ENCODE results near the gene PDE11A. TPM values are rescaled to one million over a fixed set of nuclear protein-coding genes. Genes with fewer than 3 reads are reported as not detected.

Gene PDE11A
- total and polyA plus RNA-seq, 2 of the 13 experiments (the other 11 are each of a cell fraction or from before 2014, with no cell fraction given), result 1.2 to 1.7 TPM

- Histone ChIP-seq H4K20me1 (ENCODE audit: insufficient read depth, low read length) (no peaks in the 10 kb centered on the region), H3K36me3 (replicated peaks in 1 of 2; ENCODE audit: control insufficient read depth in 1 of 2, insufficient read depth in 2 of 2, low read length in 2 of 2) (no peaks in the 10 kb centered on the region), H3K4me1 (ENCODE audit: insufficient read depth, low read length) (peaks cover 17% of the 10 kb centered on the region), H3K27ac (ENCODE audit: extremely low read length, insufficient read depth, low read length) (no peak overlapping the region), H3K4me2 (ENCODE audit: low read depth, low read length) (no peak overlapping the region), H3K9ac (ENCODE audit: insufficient read depth, low read depth, low read length) (no peak overlapping the region), H3K9me3 (ENCODE audit: low read length) (no peaks in the 10 kb centered on the region), H3K79me2 (ENCODE audit: insufficient read depth, low read length) (no peaks in the 10 kb centered on the region), H3K4me3 (replicated peaks in 1 of 3; ENCODE audit: insufficient read depth in 1 of 3, low read depth in 2 of 3, low read length in 3 of 3) (no peak overlapping the region), H2AFZ (ENCODE audit: low read length) (no peak overlapping the region), H3K27me3 (ENCODE audit: control insufficient read depth in 1 of 2, insufficient read depth in 2 of 2, low read length in 2 of 2) (no peaks in the 10 kb centered on the region)
- in situ Hi-C loops (cut with HindIII; ENCODE audit: extremely low pct_ligation_motif_present, low pct_unique_long_range_greater_than_20kb), result no loop called here
- intact Hi-C loops (cut with micrococcal nuclease; ENCODE audit: unreplicated experiment), result no loop called here
- ChIA-PET POLR2A (no interaction called here), CTCF (ENCODE audit: low intra/inter-chr PET ratio, low total read pairs) (no interaction called here)
- WGBS (ENCODE audit: low lambda C conversion rate), result 69% methylated on average over 3 of the region's 3 CpGs
- BruUV-seq (replicated peaks), result no TSS peak
- FAIRE-seq (no peak), DNase-seq (ENCODE audit: low spot score) (no peak), ATAC-seq (no peak)
- no peak for TF ChIP-seq JUN (CRISPR knock-in tag; IDR thresholded peaks at IDR 0.05)
Observed at GRCh38 chr2:177698281-177698680, 374.3 kb downstream of the PDE11A start.

- H3K4me3 ChIP-seq (replicated peaks in 1 of 3; ENCODE audit: insufficient read depth in 1 of 3, low read depth in 2 of 3, low read length in 3 of 3), result no peak overlapping the region
- no peaks in the 10 kb centered on the region for H3K27me3 ChIP-seq (ENCODE audit: control insufficient read depth in 1 of 2, insufficient read depth in 2 of 2, low read length in 2 of 2)
- ChIA-PET POLR2A (no interaction called here), CTCF (ENCODE audit: low intra/inter-chr PET ratio, low total read pairs) (no interaction called here)
- peaks cover 43% of the 10 kb centered on the region for H3K4me1 ChIP-seq (ENCODE audit: insufficient read depth, low read length)
- in situ Hi-C loops (cut with HindIII; ENCODE audit: extremely low pct_ligation_motif_present, low pct_unique_long_range_greater_than_20kb) (no loop called here), intact Hi-C loops (cut with micrococcal nuclease; ENCODE audit: unreplicated experiment) (no loop called here)
- no peaks in the 10 kb centered on the region for H3K9me3 ChIP-seq (ENCODE audit: low read length)
- no peaks in the 10 kb centered on the region for H4K20me1 ChIP-seq (ENCODE audit: insufficient read depth, low read length)
- FAIRE-seq, result no peak
- no peak overlapping the region for H3K9ac ChIP-seq (ENCODE audit: insufficient read depth, low read depth, low read length)
- no peak overlapping the region for H2AFZ ChIP-seq (ENCODE audit: low read length)
- no peaks in the 10 kb centered on the region for H3K36me3 ChIP-seq (replicated peaks in 1 of 2; ENCODE audit: control insufficient read depth in 1 of 2, insufficient read depth in 2 of 2, low read length in 2 of 2)
- no peak for ATAC-seq
- DNase-seq (ENCODE audit: low spot score), result no peak
- no peak overlapping the region for H3K4me2 ChIP-seq (ENCODE audit: low read depth, low read length)
- no peaks in the 10 kb centered on the region for H3K79me2 ChIP-seq (ENCODE audit: insufficient read depth, low read length)
- H3K27ac ChIP-seq (ENCODE audit: extremely low read length, insufficient read depth, low read length), result no peak overlapping the region
- BruUV-seq (replicated peaks), result no TSS peak
- TF ChIP-seq PATZ1 (CRISPR knock-in tag; IDR thresholded peaks at IDR 0.05) (no peak), PAX8 (CRISPR knock-in tag; IDR thresholded peaks at IDR 0.05; ENCODE audit: borderline replicate concordance) (no peak), MTA3 (CRISPR knock-in tag; IDR thresholded peaks at IDR 0.05) (no peak), ISL2 (CRISPR knock-in tag; IDR thresholded peaks at IDR 0.05) (no peak), ZNF891 (CRISPR knock-in tag; IDR thresholded peaks at IDR 0.05) (no peak), E2F1 (CRISPR knock-in tag; IDR thresholded peaks at IDR 0.05) (no peak), HNF4A (CRISPR knock-in tag; IDR thresholded peaks at IDR 0.05) (no peak), ZNF720 (CRISPR knock-in tag; IDR thresholded peaks at IDR 0.05) (no peak), ZNF646 (CRISPR knock-in tag; IDR thresholded peaks at IDR 0.05) (no peak), ZNF766 (CRISPR knock-in tag; IDR thresholded peaks at IDR 0.05; ENCODE audit: borderline replicate concordance) (no peak)
Observed at GRCh38 chr2:177694348-177694747, 378.2 kb downstream of the PDE11A start.
